Upper lobe of left lung (tissue), 4 donors: Measurements from ENCODE around the gene PDE7B.

Experiments
- POLR2A ChIP-seq, 4 donors: fragments of 450-650 bp; IDR thresholded peaks; one replicate each; pipeline ENCODE4 v1.5.1; 2016 to 2017; ENCODE audit warnings: antibody characterized with exemption in 4 of 4, mild to moderate bottlenecking in 2 of 4
- POLR2AphosphoS5 ChIP-seq, 2 donors: sonication (generic); formaldehyde crosslinking; IDR thresholded peaks; one replicate each; pipeline ENCODE4 v1.5.1; 2017; ENCODE audit warnings: antibody characterized with exemption in 2 of 2

DNA sequence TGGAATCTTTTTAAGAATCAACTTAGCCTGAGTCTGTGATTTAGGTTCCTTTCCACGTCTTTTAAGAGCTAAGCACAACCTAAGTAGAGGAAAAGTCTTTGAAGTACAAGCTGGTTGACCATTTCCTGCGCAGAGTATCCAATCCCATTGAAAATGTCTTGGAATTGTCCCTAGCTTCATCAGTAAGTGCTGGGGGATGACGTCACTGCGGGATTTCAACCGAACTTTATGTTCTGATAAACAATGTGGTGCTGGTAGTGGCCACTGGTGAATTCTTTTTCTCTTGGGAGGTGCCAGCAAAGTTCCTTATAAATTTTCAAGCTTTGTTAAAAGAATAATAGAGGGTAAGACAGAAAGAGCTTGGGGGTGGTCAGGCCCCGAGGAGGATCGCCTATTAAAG, 69.2 kb downstream of the PDE7B start:
- TF ChIP-seq POLR2A (IDR thresholded peaks at IDR 0.05) (no peak), POLR2AphosphoS5 (IDR thresholded peaks at IDR 0.05) (no peak)
